Hypothalamus (tissue), 51 donors: ENCODE results near the gene RPS15A.
"Not testable (repeated sequence)": the region's sequence is repeated elsewhere in the genome, so short reads cannot be mapped to it uniquely, and the experiment has no call there.

Experiments used
- DNase-seq, 51 donors: peaks; one replicate each; lab custom pipeline; 2025; lab: John Stamatoyannopoulos, UW

The RPS15A gene

DNA sequence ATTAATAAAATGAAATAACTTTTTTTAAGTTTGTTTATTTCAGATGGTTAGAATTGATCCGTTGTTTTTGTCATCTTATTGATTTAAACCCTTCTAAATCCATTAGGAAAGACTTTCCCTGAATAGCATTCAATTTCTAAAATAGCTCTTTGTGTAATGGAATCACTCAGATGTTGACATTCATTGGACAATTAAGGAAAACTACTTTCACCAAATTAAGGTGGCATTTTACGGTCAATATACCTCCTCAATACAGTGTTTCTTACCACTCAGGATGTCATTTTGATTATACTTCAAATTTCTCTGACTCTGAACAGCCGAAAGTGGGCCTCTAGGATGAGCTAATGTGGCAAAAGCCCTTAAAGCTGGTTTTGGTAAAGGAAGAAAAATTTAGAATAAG is 9.4 kb upstream of the RPS15A start:
- DNase-seq, result no peak

DNA sequence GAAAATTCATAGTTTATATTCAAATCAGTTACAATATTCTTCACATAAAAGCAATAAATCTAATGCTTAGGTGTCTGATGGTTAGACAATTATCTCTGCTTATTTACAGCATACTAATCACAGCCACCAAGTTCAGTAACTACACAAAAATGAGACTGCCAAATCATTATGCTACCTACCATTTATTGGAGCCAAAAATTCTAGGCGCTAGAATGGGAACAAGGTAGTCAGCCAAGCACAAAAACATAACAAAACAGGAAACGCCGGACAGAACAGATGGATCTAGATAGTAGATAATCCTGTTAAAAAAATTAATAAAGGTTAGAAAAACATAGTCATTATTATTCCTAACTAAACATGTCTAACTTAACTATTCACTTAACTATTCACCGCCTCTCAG is 7.6 kb upstream of the RPS15A start:
- no peak for DNase-seq

DNA sequence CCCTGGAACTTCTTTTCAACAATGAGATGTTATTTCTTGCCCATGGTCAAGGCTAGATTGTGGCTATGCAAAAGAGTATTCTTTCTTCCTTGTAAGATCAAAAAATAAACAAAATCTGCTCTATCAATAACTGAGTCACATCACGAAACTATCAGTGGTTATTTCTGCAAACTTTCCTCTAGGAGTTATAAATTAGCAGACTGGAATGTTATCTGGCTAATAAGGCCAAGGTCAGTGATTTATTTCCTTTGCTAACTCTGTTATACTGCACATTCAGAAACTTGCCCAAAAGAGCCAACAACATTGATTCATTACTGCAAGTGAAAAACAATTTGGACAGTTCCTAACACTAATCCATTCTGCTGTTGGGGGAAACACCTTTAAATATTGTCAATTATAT is 6.2 kb upstream of the RPS15A start:
- no peak for DNase-seq

DNA sequence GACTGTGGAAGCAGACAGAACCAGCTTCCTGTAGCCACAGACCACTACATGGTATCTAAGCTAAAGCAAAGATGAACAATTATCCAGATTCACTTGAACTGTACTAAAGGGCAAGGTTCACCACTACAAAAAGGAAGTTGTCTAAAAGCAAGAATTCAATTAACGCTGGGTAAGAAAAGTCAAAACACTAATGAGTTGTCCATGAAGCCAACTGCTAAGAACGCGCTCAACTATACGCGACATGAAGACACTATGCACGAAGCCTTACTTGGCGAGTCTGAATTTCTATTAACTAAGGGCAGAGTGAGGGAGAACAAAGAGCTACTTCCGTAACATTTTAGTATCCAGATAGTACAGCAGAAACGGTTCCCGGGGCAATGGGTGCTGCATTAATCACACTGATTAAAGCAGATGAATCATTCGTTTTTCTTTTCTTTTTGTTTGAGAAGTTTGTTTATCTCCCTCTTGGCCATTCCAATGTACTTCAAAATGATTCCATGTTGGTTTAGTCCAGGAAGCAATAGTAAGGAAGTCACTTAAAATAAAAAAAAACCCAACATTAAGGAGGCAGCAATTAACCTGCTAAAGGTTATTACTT is 2.8 kb upstream of the RPS15A start:
- DNase-seq, result no peak

DNA sequence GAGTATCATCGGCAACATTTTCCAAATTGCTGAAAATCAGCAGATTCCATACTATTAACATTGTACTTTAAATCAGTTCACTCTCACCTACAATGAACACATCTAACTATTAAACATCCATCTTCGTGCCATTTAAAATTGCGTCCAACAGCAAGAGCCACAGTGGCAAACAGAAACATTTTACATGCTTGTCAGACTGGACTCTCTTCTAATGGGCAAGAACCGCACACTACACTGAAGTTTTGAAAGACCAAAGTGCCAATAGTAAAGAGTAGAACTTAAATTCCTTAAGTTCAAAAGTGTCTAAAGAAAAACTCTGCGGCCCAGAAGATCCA is 652 bp downstream of the RPS15A start:
- DNase-seq, result peak in 1 of 51 donors; percentile 45

DNA sequence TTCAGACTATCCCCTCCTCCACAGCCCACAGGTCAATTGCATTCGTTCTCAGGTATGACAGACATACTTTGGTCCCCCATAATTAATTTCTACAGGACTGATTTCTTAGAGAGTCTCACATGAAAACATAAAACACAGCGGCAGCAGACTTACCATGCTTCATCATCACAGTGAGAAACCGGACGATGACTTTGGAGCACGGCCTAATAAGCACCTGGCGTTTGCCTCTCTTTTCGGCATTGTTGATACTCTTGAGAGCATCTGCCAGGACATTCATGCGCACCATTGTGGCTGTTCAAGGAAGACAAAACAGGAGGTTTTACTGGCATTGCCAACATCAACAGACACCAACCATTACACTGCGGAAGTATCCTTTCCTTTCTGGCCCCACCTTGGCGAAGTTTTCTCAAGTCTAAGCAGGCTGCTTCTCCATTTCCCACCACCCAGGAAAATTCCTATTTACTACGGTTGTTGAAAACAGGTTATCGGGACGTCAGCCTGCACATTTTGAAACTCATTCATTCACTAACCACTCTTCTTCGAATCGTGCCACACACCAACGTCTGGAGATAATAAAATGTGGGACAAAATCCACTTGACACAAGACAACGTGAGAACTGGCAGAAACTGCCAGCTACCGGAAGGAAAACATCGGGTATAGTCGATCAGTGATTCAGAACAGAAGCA is 1.2 kb downstream of the RPS15A start:
- DNase-seq, result peak in 1 of 51 donors; percentile 47

DNA sequence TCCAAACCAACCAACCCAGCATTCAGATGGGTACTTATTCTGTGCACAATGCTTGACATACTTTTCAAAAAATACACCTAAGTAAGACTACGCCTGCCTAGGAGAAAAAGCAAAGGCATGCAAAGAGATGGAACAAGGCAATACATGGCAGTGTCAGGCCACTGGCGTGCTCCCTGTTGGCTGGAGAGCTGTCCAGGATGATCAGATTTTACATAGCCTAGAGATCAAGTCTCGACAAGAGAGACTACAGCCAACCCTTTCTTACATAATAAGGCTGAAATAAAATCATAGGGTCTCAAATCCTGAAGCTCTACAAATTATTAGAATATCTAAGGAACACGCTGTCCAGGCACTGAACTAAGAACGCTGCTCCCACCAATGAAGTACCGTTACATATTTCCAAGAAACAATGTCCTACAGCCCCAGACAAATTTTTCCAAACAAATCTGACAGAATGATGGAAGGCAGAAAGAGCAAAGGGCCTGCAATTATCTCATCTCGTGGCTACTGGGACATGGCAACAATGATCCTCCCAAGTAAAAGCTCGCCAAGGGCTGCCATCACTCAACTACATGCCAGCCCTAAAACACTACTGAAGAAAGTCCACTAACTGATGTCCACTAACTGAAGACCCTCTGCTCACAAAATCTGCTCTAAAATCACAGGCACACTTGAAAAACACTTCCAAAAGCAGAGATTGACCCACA is 5.1 kb downstream of the RPS15A start:
- DNase-seq, result no peak

DNA sequence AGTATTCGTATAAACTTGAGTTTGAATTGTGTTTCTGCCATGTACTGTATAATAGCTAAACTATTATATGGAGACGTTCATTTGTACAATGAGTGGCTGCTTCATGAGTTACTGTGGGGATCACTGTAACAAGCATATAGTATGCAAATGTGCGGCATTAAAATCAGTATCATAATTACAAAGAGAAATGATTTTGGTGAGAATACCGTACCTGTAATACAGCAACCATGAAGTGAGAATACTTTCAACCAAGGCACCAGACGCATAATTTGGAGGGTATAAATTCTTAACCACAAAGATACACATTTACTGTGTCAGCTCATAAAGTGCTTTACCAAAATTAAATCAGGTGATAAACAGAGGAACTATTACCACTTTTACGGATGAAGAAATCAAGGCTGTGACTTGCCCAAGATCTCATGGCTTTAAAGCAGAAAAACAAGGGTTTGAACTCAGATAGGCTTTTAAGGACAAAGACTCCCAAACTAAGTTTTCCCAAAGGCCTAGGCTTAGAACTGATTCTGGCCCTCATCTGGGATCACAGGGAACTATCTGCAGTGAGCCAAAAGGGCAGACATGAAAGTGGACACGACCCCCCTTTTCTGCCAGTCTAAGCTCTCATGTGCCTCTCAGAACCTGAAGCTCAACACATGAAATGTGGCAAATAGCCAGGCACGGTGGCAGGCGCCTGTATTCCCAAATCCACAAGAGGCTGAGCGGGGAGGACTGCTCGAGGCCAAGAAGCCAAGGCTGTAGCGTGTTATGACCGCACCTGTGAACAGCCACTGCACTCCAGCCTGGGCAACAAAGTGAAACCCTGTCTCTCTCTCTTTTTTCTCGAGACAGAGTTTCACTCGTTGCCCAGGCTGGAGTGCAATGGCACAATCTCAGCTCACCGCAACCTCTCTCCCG is 6.4 kb downstream of the RPS15A start:
- DNase-seq, result no peak

DNA sequence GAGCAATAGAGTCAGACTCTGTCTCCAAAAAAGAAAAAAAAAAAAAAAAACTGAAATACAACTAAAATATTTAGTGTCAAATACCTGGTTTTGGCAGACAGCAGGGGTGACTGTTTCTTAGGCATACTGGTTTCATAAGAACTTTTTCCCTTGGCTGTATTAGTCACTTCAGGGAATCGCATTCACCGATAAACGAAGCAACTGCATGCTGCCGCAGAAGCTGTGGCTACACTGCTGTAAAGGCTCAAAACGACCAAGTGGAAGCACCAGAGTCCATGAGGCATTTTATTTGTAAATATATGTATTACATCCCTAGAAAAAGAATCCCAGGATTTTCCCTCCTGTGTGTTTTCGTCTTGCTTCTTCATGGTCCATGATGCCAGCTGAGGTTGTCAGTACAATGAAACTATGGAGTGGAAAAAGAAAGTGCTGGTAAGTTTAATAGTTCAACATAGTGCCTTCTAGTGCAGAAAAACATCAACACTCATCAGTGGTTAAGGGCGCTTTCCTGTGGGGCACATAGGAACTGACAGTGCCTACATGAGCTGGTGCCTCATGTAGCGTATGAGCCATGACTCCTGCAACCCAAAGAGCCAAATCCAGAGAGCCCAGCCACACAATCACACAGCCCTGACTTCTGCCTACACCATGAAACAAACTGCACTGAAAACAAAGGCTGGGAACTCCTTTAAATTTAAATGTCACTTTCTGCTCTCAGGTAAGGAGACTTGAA is 7.3 kb downstream of the RPS15A start:
- no peak for DNase-seq

DNA sequence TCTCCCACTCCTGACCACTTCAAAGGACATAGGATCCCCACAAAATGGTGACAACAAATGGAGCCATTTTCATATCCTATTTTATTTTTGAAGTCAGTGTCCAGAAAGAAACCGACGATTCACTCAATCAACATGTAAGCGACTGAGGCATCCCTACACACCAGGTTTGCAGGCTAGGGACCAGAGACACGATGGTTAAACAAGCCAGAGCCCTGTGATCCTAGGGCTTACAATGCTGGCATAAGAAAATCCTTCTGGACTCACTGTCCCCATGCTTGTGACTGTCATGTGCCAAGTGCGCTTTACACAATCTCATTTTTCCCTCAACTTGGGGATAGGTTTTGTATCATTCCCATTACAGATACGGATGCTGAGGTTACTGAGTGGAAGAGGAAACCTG is 8.9 kb downstream of the RPS15A start:
- DNase-seq, result not testable (repeated sequence)

DNA sequence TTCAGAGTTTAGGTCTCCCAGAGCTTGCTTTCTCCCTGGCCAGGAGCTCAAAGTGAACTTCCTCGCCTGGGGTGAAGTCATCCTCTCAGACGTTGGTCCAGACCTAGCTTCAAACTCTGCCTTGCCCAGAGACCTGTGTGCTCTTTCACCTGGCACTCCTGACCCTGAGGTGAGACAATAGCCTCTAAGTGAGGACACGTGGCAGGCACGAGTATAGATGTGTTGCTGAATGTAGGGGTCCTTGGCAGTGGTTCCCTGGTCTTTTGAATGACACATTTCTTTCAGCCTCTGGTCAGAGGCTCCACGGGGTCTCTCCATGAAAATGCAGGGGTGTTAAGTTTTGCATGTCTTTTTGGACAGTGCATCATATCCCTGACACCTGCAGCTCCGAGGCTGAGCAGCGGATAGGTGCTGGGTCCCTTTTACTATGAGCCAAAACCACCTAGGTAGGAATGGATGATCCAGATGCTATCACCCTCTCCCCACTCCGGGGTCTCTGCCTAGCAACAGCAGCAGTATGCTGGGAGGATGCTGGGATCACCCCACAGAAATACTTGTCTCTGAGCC is 9.6 kb downstream of the RPS15A start:
- DNase-seq, result not testable (repeated sequence)

DNA sequence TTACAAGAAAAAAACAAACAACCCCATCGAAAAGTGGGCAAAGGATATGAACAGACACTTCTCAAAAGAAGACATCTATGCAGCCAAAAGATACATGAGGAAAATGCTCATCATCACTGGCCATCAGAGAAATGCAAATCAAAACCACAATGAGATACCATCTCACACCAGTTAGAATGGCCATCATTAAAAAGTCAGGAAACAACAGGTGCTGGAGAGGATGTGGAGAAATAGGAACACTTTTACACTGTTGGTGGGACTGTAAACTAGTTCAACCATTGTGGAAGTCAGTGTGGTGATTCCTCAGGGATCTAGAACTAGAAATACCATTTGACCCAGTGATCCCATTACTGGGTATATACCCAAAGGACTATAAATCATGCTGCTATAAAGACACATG is 12.5 kb downstream of the RPS15A start:
- not testable (repeated sequence) for DNase-seq

DNA sequence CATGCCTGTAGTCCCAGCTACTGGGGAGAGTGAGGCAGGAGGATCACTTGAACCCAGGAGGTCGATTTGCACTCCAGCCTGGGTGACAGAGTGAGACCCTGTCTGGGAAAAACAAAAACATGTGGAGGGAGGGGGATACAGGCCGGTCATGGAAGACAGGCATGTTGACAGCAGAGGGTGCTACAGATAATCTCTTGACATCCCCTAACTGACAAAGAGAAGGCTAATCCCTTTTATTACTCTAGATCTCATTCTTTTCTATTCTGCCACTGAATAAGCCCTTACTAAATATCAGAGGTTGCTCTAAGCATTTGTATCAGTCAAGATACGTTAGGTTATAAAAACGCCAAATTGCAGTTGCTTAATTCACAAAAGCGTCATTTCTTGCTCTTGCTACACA is 13.8 kb downstream of the RPS15A start:
- DNase-seq, result not testable (repeated sequence)

DNA sequence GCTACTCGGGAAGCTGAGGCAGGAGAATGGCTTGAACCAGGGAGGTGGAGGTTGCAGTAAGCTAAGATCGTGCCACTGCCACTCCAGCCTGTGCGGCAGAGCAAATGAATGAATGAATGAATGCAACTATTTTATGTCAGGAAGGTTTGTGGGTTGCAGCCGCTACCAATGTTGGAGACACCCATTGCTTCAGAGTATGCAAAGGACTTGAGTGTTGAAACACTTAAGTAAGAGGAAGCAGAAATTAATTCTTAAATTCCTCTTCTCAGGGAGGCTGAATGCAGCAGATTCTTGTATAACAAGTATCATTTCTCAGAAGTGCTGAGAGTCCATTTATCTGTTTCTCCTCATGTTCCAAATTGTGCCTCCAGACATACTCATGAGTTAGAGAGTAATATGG is 15.5 kb downstream of the RPS15A start:
- DNase-seq, result not testable (repeated sequence)

DNA sequence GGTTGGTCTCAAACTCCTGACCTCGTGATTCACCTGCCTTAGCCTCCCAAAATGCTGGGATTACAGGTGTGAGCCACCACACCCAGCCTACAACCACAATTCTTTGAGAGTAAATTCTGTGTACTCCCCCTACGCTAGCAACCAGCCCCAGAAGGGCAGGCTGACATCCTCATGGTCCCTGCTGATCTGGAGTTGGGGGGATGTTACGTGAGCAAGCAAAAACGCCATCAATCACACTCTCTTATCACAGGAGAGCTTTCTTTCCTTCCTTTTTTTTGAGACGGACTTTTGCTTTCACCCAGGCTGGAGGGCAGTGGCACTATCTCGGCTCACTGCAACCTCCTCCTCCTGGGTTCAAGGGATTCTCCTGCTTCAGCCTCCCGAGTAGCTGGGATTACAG is 18.0 kb downstream of the RPS15A start:
- DNase-seq, result not testable (repeated sequence)

DNA sequence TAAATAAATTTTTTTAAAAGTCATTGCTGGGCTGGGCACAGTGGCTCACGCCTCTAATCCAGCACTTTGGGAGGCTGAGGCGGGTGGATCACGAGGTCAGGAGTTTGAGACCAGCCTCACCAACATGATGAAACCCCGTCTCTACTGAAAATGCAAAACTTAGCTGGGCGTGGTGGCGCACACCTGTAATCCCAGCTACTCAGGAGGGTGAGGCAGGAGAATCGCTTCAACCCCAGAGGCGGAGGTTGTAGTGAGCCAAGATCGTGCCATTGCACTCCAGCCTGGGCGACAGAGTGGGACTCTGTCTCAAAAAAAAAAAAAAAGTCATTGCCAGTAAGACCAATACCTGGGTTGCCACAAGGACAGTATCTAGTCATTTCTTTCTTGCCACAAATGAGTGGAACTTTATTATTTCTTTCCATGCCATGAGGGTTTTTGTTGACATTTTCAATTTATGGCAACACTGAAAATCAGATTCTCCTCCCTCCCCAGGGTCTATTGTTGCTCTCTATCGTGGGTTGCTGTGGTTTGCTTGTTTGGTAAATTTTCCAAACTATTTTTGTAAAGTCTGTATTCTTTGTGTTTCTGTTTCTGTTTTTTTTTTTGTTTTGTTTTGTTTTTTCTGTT is 19.7 kb downstream of the RPS15A start:
- not testable (repeated sequence) for DNase-seq

DNA sequence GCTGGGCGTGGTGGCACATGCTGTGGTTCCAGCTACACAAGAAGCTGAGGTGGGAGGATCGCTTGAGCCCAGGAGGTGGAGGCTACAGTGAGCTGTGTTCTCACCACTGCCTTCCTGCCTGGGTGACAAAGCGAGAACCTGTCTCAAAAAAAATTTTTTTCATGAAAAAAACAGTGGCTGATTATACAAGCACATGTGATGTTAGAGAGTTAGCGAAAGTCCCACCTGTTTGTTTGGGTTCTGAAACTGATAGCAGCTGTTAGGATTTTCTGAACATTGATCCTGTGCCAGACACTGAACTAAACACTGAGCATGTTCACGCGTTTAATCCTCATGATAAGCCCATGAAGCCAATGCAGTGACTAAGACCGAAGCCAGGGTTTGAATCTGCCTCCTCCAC is 22.9 kb downstream of the RPS15A start:
- DNase-seq, result not testable (repeated sequence)

DNA sequence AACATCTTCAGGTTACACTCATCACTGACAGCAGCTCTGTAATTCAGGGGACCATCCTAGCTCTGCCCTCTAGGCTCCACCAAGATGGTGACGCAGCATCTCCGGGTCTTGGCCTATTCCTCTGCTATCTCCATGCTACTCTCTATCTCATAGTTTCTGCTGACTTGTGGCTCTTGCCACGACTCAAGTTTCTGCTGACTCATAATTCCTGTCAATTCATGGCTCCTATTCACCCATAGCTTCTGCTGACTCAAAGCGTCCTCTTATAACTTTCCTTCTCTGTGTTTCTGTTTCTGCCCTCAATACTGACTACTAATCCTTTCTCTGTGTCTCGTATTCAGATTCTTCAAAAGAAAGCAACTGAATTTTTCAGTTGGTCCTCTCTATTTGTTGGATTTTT is 27.4 kb downstream of the RPS15A start:
- not testable (repeated sequence) for DNase-seq
